ENCODE data around the gene DUSP10. TPM values are rescaled to one million over a fixed set of nuclear protein-coding genes. Genes with fewer than 3 reads are reported as not detected.

DUSP10 gene
- total RNA-seq, 1 experiment from 2014 or later, result 1.6 TPM

DNA sequence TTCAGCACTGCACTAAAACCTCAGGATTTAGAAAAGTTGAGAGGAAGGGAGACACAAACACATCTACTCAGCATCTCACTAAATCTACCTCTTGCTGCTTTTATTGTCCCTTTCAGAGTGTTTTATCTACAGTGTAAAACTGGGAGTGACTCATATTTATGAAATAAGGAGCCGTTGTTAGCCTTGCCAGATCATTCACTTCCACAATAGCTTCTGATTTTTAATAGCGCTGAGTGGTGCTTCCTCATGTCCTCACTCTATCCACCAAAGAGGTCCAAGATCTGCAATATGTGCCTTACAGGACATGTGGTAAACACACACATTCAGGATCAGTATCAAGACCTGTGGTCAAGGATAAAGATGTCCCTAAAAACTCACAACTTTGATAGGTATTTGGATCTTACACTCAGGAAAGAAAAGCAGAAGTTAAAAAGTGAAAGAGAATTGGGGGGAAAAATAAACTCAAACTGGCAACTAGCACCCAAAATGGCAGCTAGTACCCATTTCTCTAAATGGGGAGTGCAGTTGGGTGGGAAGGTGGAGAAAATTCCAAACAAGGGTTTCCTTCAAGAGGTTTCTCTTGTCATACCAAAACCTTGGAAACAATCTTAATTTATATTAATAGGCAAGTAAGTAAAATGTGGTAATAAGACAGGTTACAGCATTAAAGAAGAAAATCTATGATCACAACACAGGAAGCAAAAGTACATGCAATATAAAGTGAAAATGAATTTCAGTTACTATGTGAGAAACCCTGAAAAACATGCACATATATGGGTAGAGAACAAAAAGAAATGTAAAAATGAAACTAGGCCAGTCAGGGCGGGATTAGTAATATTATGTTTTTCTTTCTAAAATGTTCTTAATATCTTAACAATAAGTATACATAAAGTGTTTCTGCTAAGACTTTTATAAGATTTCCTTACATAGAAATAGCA lies 15.9 kb downstream of the DUSP10 start:
- Mint-ChIP-seq H3K4me1 (peaks cover 7% of the 10 kb centered on the region; the same call in 1 of the 2 replicates), H3K27ac (no peak overlapping the region), H3K9me3 (peaks cover 28% of the 10 kb centered on the region), H3K36me3 (peaks cover 30% of the 10 kb centered on the region), H3K4me3 (no peak overlapping the region), H3K27me3 (ENCODE audit: low read depth) (no peaks in the 10 kb centered on the region)
- ChIA-PET POLR2A (no interaction called here), CTCF (no interaction called here)
- TF ChIP-seq, protein P1, sequence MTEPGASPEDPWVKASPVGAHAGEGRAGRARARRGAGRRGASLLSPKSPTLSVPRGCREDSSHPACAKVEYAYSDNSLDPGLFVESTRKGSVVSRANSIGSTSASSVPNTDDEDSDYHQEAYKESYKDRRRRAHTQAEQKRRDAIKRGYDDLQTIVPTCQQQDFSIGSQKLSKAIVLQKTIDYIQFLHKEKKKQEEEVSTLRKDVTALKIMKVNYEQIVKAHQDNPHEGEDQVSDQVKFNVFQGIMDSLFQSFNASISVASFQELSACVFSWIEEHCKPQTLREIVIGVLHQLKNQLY (CRISPR knock-in tag; IDR thresholded peaks at IDR 0.05), result no peak
- TF ChIP-seq RELA (CRISPR knock-in tag; IDR thresholded peaks at IDR 0.05; ENCODE audit: borderline replicate concordance) (no peak), ZNF219 (CRISPR knock-in tag; IDR thresholded peaks at IDR 0.05; ENCODE audit: borderline replicate concordance) (no peak), NR1H2 (CRISPR knock-in tag; IDR thresholded peaks at IDR 0.05) (no peak), TP53 (CRISPR knock-in tag; IDR thresholded peaks at IDR 0.05) (no peak), TEAD4 (CRISPR knock-in tag; IDR thresholded peaks at IDR 0.05) (no peak), SP1 (CRISPR knock-in tag; conservative IDR thresholded peaks at IDR 0.05) (no peak), TEAD1 (CRISPR knock-in tag; IDR thresholded peaks at IDR 0.05) (no peak), CREB1 (CRISPR knock-in tag; IDR thresholded peaks at IDR 0.05) (no peak), ZNF317 (CRISPR knock-in tag; IDR thresholded peaks at IDR 0.05; ENCODE audit: borderline replicate concordance, low read depth) (no peak), NFE2L1 (CRISPR knock-in tag; IDR thresholded peaks at IDR 0.05) (no peak), MYBL2 (CRISPR knock-in tag; IDR thresholded peaks at IDR 0.05) (no peak), GABPB1 (CRISPR knock-in tag; IDR thresholded peaks at IDR 0.05) (no peak), ZNF423 (CRISPR knock-in tag; IDR thresholded peaks at IDR 0.05) (no peak), GRHL2 (CRISPR knock-in tag; IDR thresholded peaks at IDR 0.05; ENCODE audit: insufficient replicate concordance, severe bottlenecking) (no peak)
- TF ChIP-seq, protein P2, sequence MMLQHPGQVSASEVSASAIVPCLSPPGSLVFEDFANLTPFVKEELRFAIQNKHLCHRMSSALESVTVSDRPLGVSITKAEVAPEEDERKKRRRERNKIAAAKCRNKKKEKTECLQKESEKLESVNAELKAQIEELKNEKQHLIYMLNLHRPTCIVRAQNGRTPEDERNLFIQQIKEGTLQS (CRISPR knock-in tag; conservative IDR thresholded peaks at IDR 0.05), result no peak
- TF ChIP-seq, protein P3, sequence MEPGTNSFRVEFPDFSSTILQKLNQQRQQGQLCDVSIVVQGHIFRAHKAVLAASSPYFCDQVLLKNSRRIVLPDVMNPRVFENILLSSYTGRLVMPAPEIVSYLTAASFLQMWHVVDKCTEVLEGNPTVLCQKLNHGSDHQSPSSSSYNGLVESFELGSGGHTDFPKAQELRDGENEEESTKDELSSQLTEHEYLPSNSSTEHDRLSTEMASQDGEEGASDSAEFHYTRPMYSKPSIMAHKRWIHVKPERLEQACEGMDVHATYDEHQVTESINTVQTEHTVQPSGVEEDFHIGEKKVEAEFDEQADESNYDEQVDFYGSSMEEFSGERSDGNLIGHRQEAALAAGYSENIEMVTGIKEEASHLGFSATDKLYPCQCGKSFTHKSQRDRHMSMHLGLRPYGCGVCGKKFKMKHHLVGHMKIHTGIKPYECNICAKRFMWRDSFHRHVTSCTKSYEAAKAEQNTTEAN (CRISPR knock-in tag; IDR thresholded peaks at IDR 0.05), result no peak
- TF ChIP-seq, protein P4, sequence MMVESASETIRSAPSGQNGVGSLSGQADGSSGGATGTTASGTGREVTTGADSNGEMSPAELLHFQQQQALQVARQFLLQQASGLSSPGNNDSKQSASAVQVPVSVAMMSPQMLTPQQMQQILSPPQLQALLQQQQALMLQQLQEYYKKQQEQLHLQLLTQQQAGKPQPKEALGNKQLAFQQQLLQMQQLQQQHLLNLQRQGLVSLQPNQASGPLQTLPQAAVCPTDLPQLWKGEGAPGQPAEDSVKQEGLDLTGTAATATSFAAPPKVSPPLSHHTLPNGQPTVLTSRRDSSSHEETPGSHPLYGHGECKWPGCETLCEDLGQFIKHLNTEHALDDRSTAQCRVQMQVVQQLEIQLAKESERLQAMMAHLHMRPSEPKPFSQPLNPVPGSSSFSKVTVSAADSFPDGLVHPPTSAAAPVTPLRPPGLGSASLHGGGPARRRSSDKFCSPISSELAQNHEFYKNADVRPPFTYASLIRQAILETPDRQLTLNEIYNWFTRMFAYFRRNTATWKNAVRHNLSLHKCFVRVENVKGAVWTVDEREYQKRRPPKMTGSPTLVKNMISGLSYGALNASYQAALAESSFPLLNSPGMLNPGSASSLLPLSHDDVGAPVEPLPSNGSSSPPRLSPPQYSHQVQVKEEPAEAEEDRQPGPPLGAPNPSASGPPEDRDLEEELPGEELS (CRISPR knock-in tag; IDR thresholded peaks at IDR 0.05), result no peak
- TF ChIP-seq, protein P5, sequence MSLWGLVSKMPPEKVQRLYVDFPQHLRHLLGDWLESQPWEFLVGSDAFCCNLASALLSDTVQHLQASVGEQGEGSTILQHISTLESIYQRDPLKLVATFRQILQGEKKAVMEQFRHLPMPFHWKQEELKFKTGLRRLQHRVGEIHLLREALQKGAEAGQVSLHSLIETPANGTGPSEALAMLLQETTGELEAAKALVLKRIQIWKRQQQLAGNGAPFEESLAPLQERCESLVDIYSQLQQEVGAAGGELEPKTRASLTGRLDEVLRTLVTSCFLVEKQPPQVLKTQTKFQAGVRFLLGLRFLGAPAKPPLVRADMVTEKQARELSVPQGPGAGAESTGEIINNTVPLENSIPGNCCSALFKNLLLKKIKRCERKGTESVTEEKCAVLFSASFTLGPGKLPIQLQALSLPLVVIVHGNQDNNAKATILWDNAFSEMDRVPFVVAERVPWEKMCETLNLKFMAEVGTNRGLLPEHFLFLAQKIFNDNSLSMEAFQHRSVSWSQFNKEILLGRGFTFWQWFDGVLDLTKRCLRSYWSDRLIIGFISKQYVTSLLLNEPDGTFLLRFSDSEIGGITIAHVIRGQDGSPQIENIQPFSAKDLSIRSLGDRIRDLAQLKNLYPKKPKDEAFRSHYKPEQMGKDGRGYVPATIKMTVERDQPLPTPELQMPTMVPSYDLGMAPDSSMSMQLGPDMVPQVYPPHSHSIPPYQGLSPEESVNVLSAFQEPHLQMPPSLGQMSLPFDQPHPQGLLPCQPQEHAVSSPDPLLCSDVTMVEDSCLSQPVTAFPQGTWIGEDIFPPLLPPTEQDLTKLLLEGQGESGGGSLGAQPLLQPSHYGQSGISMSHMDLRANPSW (CRISPR knock-in tag; conservative IDR thresholded peaks at IDR 0.05; ENCODE audit: low read depth), result no peak
- TF ChIP-seq, protein P6, sequence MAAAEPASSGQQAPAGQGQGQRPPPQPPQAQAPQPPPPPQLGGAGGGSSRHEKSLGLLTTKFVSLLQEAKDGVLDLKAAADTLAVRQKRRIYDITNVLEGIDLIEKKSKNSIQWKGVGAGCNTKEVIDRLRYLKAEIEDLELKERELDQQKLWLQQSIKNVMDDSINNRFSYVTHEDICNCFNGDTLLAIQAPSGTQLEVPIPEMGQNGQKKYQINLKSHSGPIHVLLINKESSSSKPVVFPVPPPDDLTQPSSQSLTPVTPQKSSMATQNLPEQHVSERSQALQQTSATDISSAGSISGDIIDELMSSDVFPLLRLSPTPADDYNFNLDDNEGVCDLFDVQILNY (CRISPR knock-in tag; IDR thresholded peaks at IDR 0.05), result no peak
- ATAC-seq (no peak), DNase-seq (ENCODE audit: low spot score) (no peak)
